ENCODE data around the gene GPC6. TPM values are rescaled to one million over a fixed set of nuclear protein-coding genes. Genes with fewer than 3 reads are reported as not detected.

GPC6 gene
- total and polyA plus RNA-seq, 2 donors (not counting 3 experiments of a cell fraction or from before 2014, with no cell fraction given), result 0.01 TPM; not detected in 1

DNA sequence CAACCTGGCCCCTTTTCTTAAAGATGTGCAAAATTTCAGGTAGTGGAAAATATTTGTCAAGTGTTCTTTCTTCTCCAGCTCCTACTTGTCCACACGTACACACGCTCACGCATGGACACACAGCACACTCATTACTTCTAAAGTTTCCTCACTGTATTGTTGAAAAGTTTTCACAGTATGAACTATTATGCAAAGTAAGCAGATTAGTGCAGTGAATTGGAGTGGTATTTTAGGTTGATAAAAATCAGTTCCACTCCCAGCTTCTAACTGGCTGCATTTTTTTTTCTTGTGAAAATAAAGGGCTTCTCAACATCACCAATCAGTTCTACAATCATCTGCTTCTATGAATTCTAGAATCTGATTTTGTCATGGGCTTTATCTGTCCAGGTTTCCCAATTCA is 988.4 kb downstream of the GPC6 start:
- no peaks in the 10 kb centered on the region for H3K79me2 ChIP-seq (ENCODE audit: control insufficient read depth, insufficient read depth, low read length)
- H3K9me3 ChIP-seq (replicated peaks; ENCODE audit: control insufficient read depth, insufficient read depth, low read length), result no peaks in the 10 kb centered on the region
- H3K9me1 ChIP-seq (replicated peaks; ENCODE audit: control insufficient read depth, extremely low read depth, insufficient read depth, low read length), result no peaks in the 10 kb centered on the region
- no peaks in the 10 kb centered on the region for H3K36me3 ChIP-seq (ENCODE audit: control insufficient read depth in 2 of 2, extremely low read depth in 1 of 2, insufficient read depth in 2 of 2, low read length in 2 of 2)
- ChIA-PET CTCF (no interaction called here), POLR2A (no interaction called here)
- no peaks in the 10 kb centered on the region for H3K4me1 ChIP-seq (ENCODE audit: control insufficient read depth, extremely low read depth, insufficient read depth, low read length)
- dilution Hi-C loops (cut with MboI; ENCODE audit: extremely low pct_ligation_motif_present, low sequenced_read_pairs) (no loop called here), intact Hi-C loops (cut with micrococcal nuclease) (no loop called here)
- no peak overlapping the region for H2AFZ ChIP-seq (ENCODE audit: low read depth, low read length)
- no TSS peak for BruUV-seq (replicated peaks)
- DNase-seq (ENCODE audit: low read depth, low spot score) (no peak), FAIRE-seq (no peak)
- no peak overlapping the region for H3K9ac ChIP-seq (replicated peaks; ENCODE audit: extremely low read depth, insufficient read depth, low read length)
- H3K27ac ChIP-seq (ENCODE audit: insufficient read depth, low read depth, low read length), result no peak overlapping the region
- no peak overlapping the region for H3K4me2 ChIP-seq (ENCODE audit: insufficient read depth, low read length)
- no peaks in the 10 kb centered on the region for H4K20me1 ChIP-seq (replicated peaks; ENCODE audit: control insufficient read depth, extremely low read depth, insufficient read depth, low read length)
- H3K4me3 ChIP-seq (replicated peaks in 1 of 3; ENCODE audit: insufficient read depth in 1 of 3, low read depth in 1 of 3, low read length in 3 of 3), result no peak overlapping the region
- no peak for TF ChIP-seq GATA2 (IDR thresholded peaks at IDR 0.05; ENCODE audit: insufficient read depth, insufficient read length, low read depth, low read length)
- TF ChIP-seq MYC (IDR thresholded peaks at IDR 0.05; ENCODE audit: low read depth, low read length), result no peak
- TF ChIP-seq POLR2AphosphoS5 (IDR thresholded peaks at IDR 0.05; ENCODE audit: insufficient read depth, low read depth, low read length), result no peak
- TF ChIP-seq EZH2 (IDR thresholded peaks at IDR 0.05; ENCODE audit: borderline replicate concordance, low read depth, low read length, severe bottlenecking), result no peak
- TF ChIP-seq, protein P1, sequence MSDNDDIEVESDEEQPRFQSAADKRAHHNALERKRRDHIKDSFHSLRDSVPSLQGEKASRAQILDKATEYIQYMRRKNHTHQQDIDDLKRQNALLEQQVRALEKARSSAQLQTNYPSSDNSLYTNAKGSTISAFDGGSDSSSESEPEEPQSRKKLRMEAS (IDR thresholded peaks at IDR 0.05; ENCODE audit: insufficient read depth, insufficient read length), result no peak
- no peak for TF ChIP-seq JUN (IDR thresholded peaks at IDR 0.05; ENCODE audit: borderline replicate concordance, insufficient read depth, insufficient read length, low read depth)
- TF ChIP-seq, protein P2, sequence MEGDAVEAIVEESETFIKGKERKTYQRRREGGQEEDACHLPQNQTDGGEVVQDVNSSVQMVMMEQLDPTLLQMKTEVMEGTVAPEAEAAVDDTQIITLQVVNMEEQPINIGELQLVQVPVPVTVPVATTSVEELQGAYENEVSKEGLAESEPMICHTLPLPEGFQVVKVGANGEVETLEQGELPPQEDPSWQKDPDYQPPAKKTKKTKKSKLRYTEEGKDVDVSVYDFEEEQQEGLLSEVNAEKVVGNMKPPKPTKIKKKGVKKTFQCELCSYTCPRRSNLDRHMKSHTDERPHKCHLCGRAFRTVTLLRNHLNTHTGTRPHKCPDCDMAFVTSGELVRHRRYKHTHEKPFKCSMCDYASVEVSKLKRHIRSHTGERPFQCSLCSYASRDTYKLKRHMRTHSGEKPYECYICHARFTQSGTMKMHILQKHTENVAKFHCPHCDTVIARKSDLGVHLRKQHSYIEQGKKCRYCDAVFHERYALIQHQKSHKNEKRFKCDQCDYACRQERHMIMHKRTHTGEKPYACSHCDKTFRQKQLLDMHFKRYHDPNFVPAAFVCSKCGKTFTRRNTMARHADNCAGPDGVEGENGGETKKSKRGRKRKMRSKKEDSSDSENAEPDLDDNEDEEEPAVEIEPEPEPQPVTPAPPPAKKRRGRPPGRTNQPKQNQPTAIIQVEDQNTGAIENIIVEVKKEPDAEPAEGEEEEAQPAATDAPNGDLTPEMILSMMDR (IDR thresholded peaks at IDR 0.05; ENCODE audit: extremely low read depth in 1 of 2, insufficient read depth in 1 of 2, low read depth in 1 of 2, low read length in 2 of 2), result no peak
- no peak for TF ChIP-seq POLR2A (IDR thresholded peaks at IDR 0.05; ENCODE audit: low read depth, low read length)
- TF ChIP-seq FOS (IDR thresholded peaks at IDR 0.05; ENCODE audit: borderline replicate concordance, insufficient read depth, low read length), result no peak
- no peaks in the 10 kb centered on the region for H3K27me3 ChIP-seq (ENCODE audit: control insufficient read depth in 2 of 2, insufficient read depth in 2 of 2, low read length in 2 of 2)

All from endothelial cell of umbilical vein (primary cell).